Immature natural killer cell (primary cell): ENCODE results near the gene ZNF638. TPM values are rescaled to one million over a fixed set of nuclear protein-coding genes. Genes with fewer than 3 reads are reported as not detected.

Source experiments
- DNase-seq, 3 donors: peaks; one replicate each; pipeline ENCODE4 v3.0.0; 2022; ENCODE audit warnings: mixed read lengths in 1 of 3
- H3K27ac Mint-ChIP-seq, 6 donors: one replicate each; pipeline ENCODE4 v1.8.0; 2020; ENCODE audit warnings: mixed read lengths in 6 of 6, mild to moderate bottlenecking in 5 of 6, inconsistent platforms in 4 of 6, moderate library complexity in 3 of 6
- H3K27me3 Mint-ChIP-seq, 3 donors: one replicate each; pipeline ENCODE4 v1.8.0; 2020 to 2021; ENCODE audit warnings: low read depth in 3 of 3, mild to moderate bottlenecking in 3 of 3, mixed read lengths in 3 of 3, moderate library complexity in 3 of 3, inconsistent platforms in 1 of 3
- H3K36me3 Mint-ChIP-seq, 3 donors: one replicate each; pipeline ENCODE4 v1.8.0; 2020; ENCODE audit warnings: mixed read lengths in 3 of 3, inconsistent platforms in 2 of 3, mild to moderate bottlenecking in 2 of 3
- H3K4me1 Mint-ChIP-seq, 2 donors: one replicate each; pipeline ENCODE4 v1.8.0; 2020; ENCODE audit warnings: inconsistent platforms in 2 of 2, mild to moderate bottlenecking in 2 of 2, mixed read lengths in 2 of 2, moderate library complexity in 1 of 2
- H3K4me3 Mint-ChIP-seq, 5 donors: one replicate each; pipeline ENCODE4 v1.8.0; 2020; ENCODE audit warnings: mild to moderate bottlenecking in 5 of 5, mixed read lengths in 5 of 5, inconsistent platforms in 3 of 5, moderate library complexity in 3 of 5
- H3K9me3 Mint-ChIP-seq, 6 donors: one replicate each; pipeline ENCODE4 v1.8.0; 2020; ENCODE audit warnings: mild to moderate bottlenecking in 6 of 6, mixed read lengths in 6 of 6, inconsistent platforms in 4 of 6, moderate library complexity in 3 of 6
- polyA plus RNA-seq, 3 donors: library from polyadenylated mRNA; unstranded; fragments of 300-500 nt; fragmentation: Illumina TruSeq; gene quantifications; one replicate each; pipeline ENCODE4 v1.2.3, GENCODE V29; 2021

ZNF638 gene
- polyA plus RNA-seq, 3 donors from 2014 or later: 9.4 to 37.7 (median 21.8) TPM

- Mint-ChIP-seq H3K27ac (no peak overlapping the region), H3K27me3 (peaks cover 4 to 26% (median 20%) of the 10 kb centered on the region in 3 donors), H3K36me3 (no peaks in the 10 kb centered on the region), H3K9me3 (no peaks in the 10 kb centered on the region), H3K4me1 (peaks cover 34 to 42% of the 10 kb centered on the region in 2 donors), H3K4me3 (no peak overlapping the region)
- DNase-seq: no peak
Observed at GRCh38 chr2:71456617-71457016, 125.0 kb downstream of the ZNF638 start.

GRCh38 chr2:71457123-71457915 lies 125.7 kb downstream of the ZNF638 start:
- no peak overlapping the region for H3K4me3 Mint-ChIP-seq
- no peaks in the 10 kb centered on the region for H3K36me3 Mint-ChIP-seq
- no peak for DNase-seq
- H3K27ac Mint-ChIP-seq: no peak overlapping the region
- H3K4me1 Mint-ChIP-seq: peaks cover 27 to 35% of the 10 kb centered on the region in 2 donors
- no peaks in the 10 kb centered on the region for H3K9me3 Mint-ChIP-seq
- H3K27me3 Mint-ChIP-seq: peaks cover 4 to 23% (median 15%) of the 10 kb centered on the region in 3 donors

- H3K27ac Mint-ChIP-seq: no peak overlapping the region
Observed at GRCh38 chr2:71457923-71458322, 126.3 kb downstream of the ZNF638 start.

GRCh38 chr2:71458413-71459083 lies 127.0 kb downstream of the ZNF638 start:
- no peak overlapping the region for H3K27ac Mint-ChIP-seq

More at GRCh38 chr2:71457923-71458322, 126.3 kb downstream of the ZNF638 start:
- no peak for DNase-seq
- H3K27me3 Mint-ChIP-seq: peaks cover 4 to 17% (median 12%) of the 10 kb centered on the region in 3 donors
- H3K4me1 Mint-ChIP-seq: peaks cover 21 to 29% of the 10 kb centered on the region in 2 donors
- H3K36me3 Mint-ChIP-seq: no peaks in the 10 kb centered on the region
- no peak overlapping the region for H3K4me3 Mint-ChIP-seq
- H3K9me3 Mint-ChIP-seq: no peaks in the 10 kb centered on the region

GRCh38 chr2:71459084-71459431 lies 127.5 kb downstream of the ZNF638 start:
- Mint-ChIP-seq H3K27me3 (peaks cover 4 to 12% (median 8%) of the 10 kb centered on the region in 3 donors), H3K4me3 (no peak overlapping the region), H3K27ac (no peak overlapping the region), H3K4me1 (peaks cover 14 to 24% of the 10 kb centered on the region in 2 donors), H3K36me3 (no peaks in the 10 kb centered on the region), H3K9me3 (no peaks in the 10 kb centered on the region)
- no peak for DNase-seq

More at GRCh38 chr2:71458413-71459083, 127.0 kb downstream of the ZNF638 start:
- peaks cover 4 to 13% (median 12%) of the 10 kb centered on the region in 3 donors for H3K27me3 Mint-ChIP-seq
- H3K36me3 Mint-ChIP-seq: no peaks in the 10 kb centered on the region
- no peak for DNase-seq
- no peaks in the 10 kb centered on the region for H3K9me3 Mint-ChIP-seq
- no peak overlapping the region for H3K4me3 Mint-ChIP-seq
- H3K4me1 Mint-ChIP-seq: peaks cover 16 to 24% of the 10 kb centered on the region in 2 donors

DNA sequence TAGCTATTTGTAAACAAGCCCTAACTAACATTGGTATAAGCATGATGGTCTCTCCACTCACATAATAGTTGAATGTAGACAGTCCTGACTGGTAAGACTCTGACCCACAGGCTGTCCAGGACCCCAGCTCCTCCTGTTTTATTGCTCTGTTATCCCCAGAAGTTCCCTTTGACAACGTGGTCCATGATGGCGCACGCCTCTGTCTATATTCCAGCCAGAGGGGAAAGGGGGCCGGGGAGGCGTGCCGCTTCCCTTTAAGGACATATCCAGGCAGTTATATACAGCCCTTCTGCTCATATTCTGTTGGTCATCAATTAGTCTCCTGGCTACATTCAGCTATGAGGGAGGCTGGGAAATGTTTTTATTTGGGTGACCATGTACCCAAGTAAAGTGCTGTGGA lies 128.5 kb downstream of the ZNF638 start:
- Mint-ChIP-seq H3K4me1 (peaks cover 7 to 15% of the 10 kb centered on the region in 2 donors), H3K36me3 (no peaks in the 10 kb centered on the region), H3K9me3 (no peaks in the 10 kb centered on the region), H3K27ac (no peak overlapping the region), H3K27me3 (peaks cover 4 to 8% (median 6%) of the 10 kb centered on the region in 3 donors), H3K4me3 (no peak overlapping the region)
- DNase-seq: no peak

DNA sequence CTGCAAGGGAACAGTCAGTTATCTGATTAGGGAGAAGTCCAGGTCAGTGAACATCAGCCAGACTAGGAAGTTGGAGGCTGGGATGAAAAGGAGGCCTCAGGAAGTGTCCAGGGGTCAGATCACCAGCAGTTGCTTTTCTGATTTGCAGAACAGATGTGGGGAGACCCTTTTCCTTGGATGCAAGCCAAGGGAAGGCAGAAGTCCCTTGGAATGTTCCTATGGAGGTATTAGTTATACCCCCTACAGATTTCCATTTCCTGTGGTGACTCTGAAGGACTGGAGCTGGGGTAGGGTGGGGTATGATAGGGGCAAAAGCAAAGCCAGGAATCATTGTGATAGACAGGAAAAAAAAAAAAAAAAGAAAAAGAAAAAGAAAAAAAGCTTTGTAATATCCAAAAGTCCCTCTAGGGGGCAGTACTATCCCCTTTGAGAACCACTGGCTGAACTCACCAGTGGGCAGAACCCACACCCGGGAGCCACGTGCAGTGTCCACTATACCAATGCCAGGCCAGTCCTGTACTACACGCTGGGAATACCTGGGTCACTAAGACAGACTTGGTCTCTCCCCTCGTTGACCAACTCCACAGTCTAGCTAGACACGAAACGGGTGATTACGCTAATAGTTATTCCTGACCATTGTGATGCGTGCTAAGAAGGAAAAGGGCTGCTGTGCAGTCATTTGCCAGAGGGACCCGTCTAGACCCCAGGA lies 129.2 kb downstream of the ZNF638 start:
- Mint-ChIP-seq H3K27me3 (peaks cover 4 to 6% (median 4%) of the 10 kb centered on the region in 3 donors), H3K27ac (no peak overlapping the region), H3K4me3 (no peak overlapping the region), H3K36me3 (no peaks in the 10 kb centered on the region), H3K9me3 (no peaks in the 10 kb centered on the region), H3K4me1 (peaks cover 6 to 8% of the 10 kb centered on the region in 2 donors)
- DNase-seq: peak in 1 of 3 donors; percentile 24

DNA sequence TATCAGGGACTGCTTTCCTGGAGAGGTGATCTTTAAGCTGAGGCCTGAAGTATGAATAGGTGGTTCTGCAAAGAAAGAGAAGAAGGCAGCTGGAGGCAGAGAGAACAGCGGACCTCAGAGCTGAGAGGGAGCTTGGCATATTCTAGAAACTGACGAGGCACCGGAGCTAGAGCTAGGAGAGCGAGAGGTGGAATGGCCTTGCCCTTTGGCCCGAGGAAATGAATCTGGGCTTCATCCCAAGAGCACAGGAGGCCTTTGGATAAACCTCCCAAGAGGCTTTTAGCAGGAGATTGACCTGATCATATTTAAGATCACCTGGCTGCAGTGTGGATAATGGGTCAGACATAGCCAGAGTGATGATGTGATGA lies 129.7 kb downstream of the ZNF638 start:
- H3K4me1 Mint-ChIP-seq: peaks cover 2 to 3% of the 10 kb centered on the region in 2 donors
- peaks cover 2 to 5% (median 3%) of the 10 kb centered on the region in 3 donors for H3K27me3 Mint-ChIP-seq
- no peaks in the 10 kb centered on the region for H3K9me3 Mint-ChIP-seq
- no peak overlapping the region for H3K4me3 Mint-ChIP-seq
- no peak overlapping the region for H3K27ac Mint-ChIP-seq
- DNase-seq: no peak
- H3K36me3 Mint-ChIP-seq: no peaks in the 10 kb centered on the region

- no peak for DNase-seq
- H3K4me3 Mint-ChIP-seq: no peak overlapping the region
- no peaks in the 10 kb centered on the region for H3K9me3 Mint-ChIP-seq
- no peaks in the 10 kb centered on the region for H3K36me3 Mint-ChIP-seq
- H3K27ac Mint-ChIP-seq: no peak overlapping the region
- H3K4me1 Mint-ChIP-seq: peaks cover 2 to 4% of the 10 kb centered on the region in 2 donors
- peaks cover 0 to 7% (median 4%) of the 10 kb centered on the region in 3 donors for H3K27me3 Mint-ChIP-seq
Observed at GRCh38 chr2:71462056-71462605, 130.5 kb downstream of the ZNF638 start.

DNA sequence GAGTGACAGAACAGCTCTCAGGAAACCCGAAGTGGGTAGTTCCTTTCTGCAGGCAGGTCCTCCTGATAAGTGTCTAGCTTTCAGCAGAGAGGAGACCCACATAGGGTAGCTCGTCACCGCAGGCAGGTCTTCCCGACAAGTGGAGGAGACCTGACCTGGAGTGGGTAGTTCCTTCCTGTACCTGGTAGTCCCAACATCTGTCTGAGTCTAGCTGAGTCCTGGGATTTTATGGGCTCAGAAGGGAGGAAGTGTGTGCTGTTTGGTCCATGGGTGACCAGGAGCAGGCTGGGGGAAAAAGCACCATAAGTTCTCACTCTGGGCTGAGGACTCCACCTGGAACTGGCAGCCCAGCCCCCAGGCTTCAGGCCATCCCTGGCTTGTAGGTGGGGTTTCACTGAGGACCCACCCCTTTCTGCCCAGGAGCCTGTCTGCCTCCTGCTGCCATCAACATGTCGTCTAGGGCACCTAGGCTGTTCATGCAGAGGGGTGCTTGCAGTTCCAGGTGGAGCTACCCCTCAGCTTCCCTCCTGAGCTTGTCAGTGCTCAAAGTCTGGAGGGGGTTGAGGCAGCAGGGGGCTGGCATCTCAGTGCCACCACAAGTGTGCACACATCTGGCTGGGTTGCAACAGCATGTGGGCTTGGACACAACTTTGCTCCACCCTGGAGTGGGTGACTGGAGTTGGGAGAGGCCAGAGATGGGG lies 131.2 kb downstream of the ZNF638 start:
- H3K27me3 Mint-ChIP-seq: peaks cover 0 to 8% (median 3%) of the 10 kb centered on the region in 3 donors
- no peaks in the 10 kb centered on the region for H3K36me3 Mint-ChIP-seq
- H3K9me3 Mint-ChIP-seq: no peaks in the 10 kb centered on the region
- H3K4me3 Mint-ChIP-seq: no peak overlapping the region
- H3K27ac Mint-ChIP-seq: no peak overlapping the region
- no peak for DNase-seq
- H3K4me1 Mint-ChIP-seq: peaks cover 3 to 8% of the 10 kb centered on the region in 2 donors

DNA sequence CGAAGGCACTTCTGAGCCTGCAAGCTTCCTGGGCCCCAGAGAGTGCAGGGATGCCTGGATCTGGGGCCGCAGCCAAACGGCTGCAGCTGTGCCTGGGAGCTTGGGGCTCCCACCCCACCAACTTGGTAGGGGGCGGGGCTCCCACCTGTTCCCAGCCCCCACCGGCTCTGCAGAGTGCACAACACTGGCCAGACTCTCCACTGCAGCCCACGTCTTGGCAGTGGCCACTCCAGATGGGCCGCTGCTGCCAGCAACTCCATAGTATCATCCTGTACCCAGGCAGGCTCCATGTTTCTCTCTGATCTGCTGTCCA lies 131.7 kb downstream of the ZNF638 start:
- H3K27ac Mint-ChIP-seq: no peak overlapping the region

DNA sequence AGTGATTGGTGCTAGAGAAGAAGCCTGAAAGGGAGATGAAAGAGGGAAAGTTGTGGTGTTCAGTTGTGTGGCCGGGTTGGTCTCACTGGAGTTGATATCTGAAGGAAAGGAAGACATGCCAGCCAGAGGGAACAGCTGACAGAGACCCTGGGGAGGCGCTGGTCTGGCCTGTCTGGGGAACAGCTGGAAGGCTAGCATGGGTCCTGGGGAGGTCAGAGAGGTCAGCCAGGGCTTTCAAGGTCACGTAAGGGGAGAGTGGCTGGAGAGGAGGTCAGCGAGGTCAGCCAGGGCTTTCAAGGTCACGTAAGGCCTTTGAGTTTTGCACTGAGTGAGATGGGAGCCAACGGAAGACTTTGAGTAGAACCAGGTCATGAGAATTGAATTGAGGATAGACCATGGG lies 132.8 kb downstream of the ZNF638 start:
- Mint-ChIP-seq H3K27ac (no peak overlapping the region), H3K27me3 (peaks cover 3 to 15% (median 5%) of the 10 kb centered on the region in 3 donors), H3K9me3 (no peaks in the 10 kb centered on the region), H3K4me1 (peaks cover 3 to 8% of the 10 kb centered on the region in 2 donors), H3K4me3 (no peak overlapping the region), H3K36me3 (no peaks in the 10 kb centered on the region)
- no peak for DNase-seq

More for the DNA sequence above, 131.7 kb downstream of the ZNF638 start:
- peaks cover 0 to 10% (median 3%) of the 10 kb centered on the region in 3 donors for H3K27me3 Mint-ChIP-seq
- no peaks in the 10 kb centered on the region for H3K9me3 Mint-ChIP-seq
- H3K36me3 Mint-ChIP-seq: no peaks in the 10 kb centered on the region
- no peak for DNase-seq
- peaks cover 3 to 8% of the 10 kb centered on the region in 2 donors for H3K4me1 Mint-ChIP-seq
- no peak overlapping the region for H3K4me3 Mint-ChIP-seq

DNA sequence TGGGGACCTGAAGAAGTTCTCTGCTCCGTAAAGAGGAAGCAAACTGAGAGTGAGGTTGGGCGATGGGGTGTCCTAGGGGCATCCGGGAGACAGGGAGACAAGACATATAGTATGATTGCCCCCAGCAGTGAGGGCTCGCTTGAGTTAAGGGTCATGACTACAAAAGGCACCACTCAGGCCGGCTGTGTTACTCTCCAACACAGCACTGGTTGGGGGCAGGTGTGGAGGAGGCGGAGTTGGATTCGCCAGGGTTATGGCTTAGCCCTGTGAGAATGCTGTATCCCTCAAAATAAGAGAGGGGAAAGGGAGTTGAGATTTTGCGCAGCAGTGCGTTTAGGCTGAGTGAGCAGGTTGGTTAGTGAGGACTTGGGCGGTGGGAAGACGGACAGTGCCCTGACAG lies 133.8 kb downstream of the ZNF638 start:
- Mint-ChIP-seq H3K9me3 (no peaks in the 10 kb centered on the region), H3K36me3 (no peaks in the 10 kb centered on the region), H3K27ac (no peak overlapping the region), H3K4me1 (peaks cover 3 to 8% of the 10 kb centered on the region in 2 donors), H3K4me3 (no peak overlapping the region), H3K27me3 (peaks cover 3 to 19% (median 5%) of the 10 kb centered on the region in 3 donors)
- no peak for DNase-seq
